22Rv1 (cell line): Measurements from ENCODE around the gene C2CD2.

Experiments used
- H3K27ac ChIP-seq: fragments of 450-650 bp; 2 replicates; pipeline ENCODE4 v1.5.1; 2017
- CTCF ChIP-seq: fragments of 450-650 bp; IDR thresholded peaks from 2 replicates; pipeline ENCODE4 v1.5.1; 2017; ENCODE audit warnings: mild to moderate bottlenecking
- ZFX ChIP-seq: fragments of 450-650 bp; IDR thresholded peaks from 2 replicates; pipeline ENCODE4 v1.6.1; 2017; ENCODE audit warnings: antibody characterized with exemption, borderline replicate concordance

Gene C2CD2

GRCh38 chr21:41863439-41863740 is 90.4 kb downstream of the C2CD2 start:
- no peak overlapping the region for H3K27ac ChIP-seq
- TF ChIP-seq ZFX (no peak), CTCF (no peak)

- no peak overlapping the region for H3K27ac ChIP-seq
- TF ChIP-seq CTCF, result no peak
- TF ChIP-seq ZFX, result no peak
These were observed 91.8 kb downstream of the C2CD2 start for GRCh38 chr21:41861987-41862386.

- TF ChIP-seq CTCF (no peak), ZFX (no peak)
These were observed 92.6 kb downstream of the C2CD2 start for GRCh38 chr21:41861255-41861654.

GRCh38 chr21:41859297-41859980 is 94.4 kb downstream of the C2CD2 start:
- H3K27ac ChIP-seq, result no peak overlapping the region
- no peak for TF ChIP-seq ZFX
- no peak for TF ChIP-seq CTCF

More at GRCh38 chr21:41861255-41861654, 92.6 kb downstream of the C2CD2 start:
- no peak overlapping the region for H3K27ac ChIP-seq

GRCh38 chr21:41858466-41859296 is 95.1 kb downstream of the C2CD2 start:
- TF ChIP-seq ZFX, result no peak
- TF ChIP-seq CTCF, result no peak
- H3K27ac ChIP-seq, result no peak overlapping the region

GRCh38 chr21:41857771-41858300 is 96.0 kb downstream of the C2CD2 start:
- H3K27ac ChIP-seq, result no peak overlapping the region
- TF ChIP-seq ZFX (no peak), CTCF (no peak)

GRCh38 chr21:41856572-41856971 is 97.2 kb downstream of the C2CD2 start:
- TF ChIP-seq CTCF, result no peak
- no peak for TF ChIP-seq ZFX

More at GRCh38 chr21:41856572-41856971, 97.2 kb downstream of the C2CD2 start:
- no peak overlapping the region for H3K27ac ChIP-seq
